Thoracic aorta (tissue), 2 donors: ENCODE data around the gene SLC15A1. TPM values are rescaled to one million over a fixed set of nuclear protein-coding genes. Genes with fewer than 3 reads are reported as not detected.

Source experiments
- ATAC-seq: fragments of 150-250 bp; one replicate; pipeline ENCODE4 v1.8.0; 2017; ENCODE audit warnings: low read depth; ENCODE audit not compliant: insufficient number of reproducible peaks, low FRiP score
- DNase-seq: peaks from one replicate; pipeline ENCODE4 v3.0.0-alpha.2; 2020; ENCODE audit warnings: low spot score
- H3K27ac ChIP-seq, 2 donors: fragments of 200-600 bp; sonication (generic); 1 replicate in 1 of 2; 2 replicates in 1 of 2; pipeline ENCODE4 v1.5.1; 2016; ENCODE audit warnings: mild to moderate bottlenecking in 2 of 2, moderate library complexity in 2 of 2
- H3K27me3 ChIP-seq: fragments of 200-600 bp; sonication (generic); replicated peaks from 2 replicates; pipeline ENCODE4 v1.6.0; 2016; ENCODE audit warnings: mild to moderate bottlenecking; ENCODE audit not compliant: insufficient read depth
- H3K36me3 ChIP-seq: fragments of 200-600 bp; sonication (generic); one replicate; pipeline ENCODE4 v1.5.1; 2016
- H3K4me1 ChIP-seq, 2 donors: fragments of 200-600 bp; sonication (generic); 1 replicate in 1 of 2; 2 replicates in 1 of 2; pipeline versions ENCODE4 v1.5.1 to v1.6.0; 2016; ENCODE audit warnings: low read depth in 2 of 2, mild to moderate bottlenecking in 1 of 2; ENCODE audit not compliant: control insufficient read depth in 1 of 2
- H3K4me3 ChIP-seq: fragments of 200-600 bp; sonication (generic); 2 replicates; pipeline ENCODE4 v1.5.1; 2016; ENCODE audit warnings: mild to moderate bottlenecking
- H3K9me3 ChIP-seq: fragments of 200-600 bp; sonication (generic); 2 replicates; pipeline ENCODE4 v1.5.1; 2016
- CTCF ChIP-seq: fragments of 200-600 bp; sonication (generic); IDR thresholded peaks from one replicate; pipeline ENCODE4 v1.5.1; 2019; ENCODE audit warnings: antibody characterized with exemption
- total RNA-seq, 2 donors: library from RNA; depleted of rRNA; stranded (reverse); fragments of >200 nt; gene quantifications; one replicate each; pipeline versions ENCODE4 v1.1.0 to v1.2.3, GENCODE V29; 2016

SLC15A1 gene
- total RNA-seq, 2 donors from 2014 or later: not detected

- Histone ChIP-seq H3K4me1 (no peaks in the 10 kb centered on the region), H3K4me3 (no peak overlapping the region), H3K27ac (no peak overlapping the region), H3K9me3 (no peaks in the 10 kb centered on the region), H3K36me3 (no peaks in the 10 kb centered on the region), H3K27me3 (no peaks in the 10 kb centered on the region)
- no peak for DNase-seq
- no peak for TF ChIP-seq CTCF
- ATAC-seq: no peak
These were observed 86.9 kb downstream of the SLC15A1 start for GRCh38 chr13:98665638-98665995.

GRCh38 chr13:98664924-98665637 is 87.4 kb downstream of the SLC15A1 start:
- ATAC-seq (no peak), DNase-seq (no peak)
- Histone ChIP-seq H3K36me3 (no peaks in the 10 kb centered on the region), H3K4me3 (no peak overlapping the region), H3K4me1 (no peaks in the 10 kb centered on the region), H3K27ac (no peak overlapping the region), H3K9me3 (no peaks in the 10 kb centered on the region), H3K27me3 (no peaks in the 10 kb centered on the region)
- no peak for TF ChIP-seq CTCF

DNA sequence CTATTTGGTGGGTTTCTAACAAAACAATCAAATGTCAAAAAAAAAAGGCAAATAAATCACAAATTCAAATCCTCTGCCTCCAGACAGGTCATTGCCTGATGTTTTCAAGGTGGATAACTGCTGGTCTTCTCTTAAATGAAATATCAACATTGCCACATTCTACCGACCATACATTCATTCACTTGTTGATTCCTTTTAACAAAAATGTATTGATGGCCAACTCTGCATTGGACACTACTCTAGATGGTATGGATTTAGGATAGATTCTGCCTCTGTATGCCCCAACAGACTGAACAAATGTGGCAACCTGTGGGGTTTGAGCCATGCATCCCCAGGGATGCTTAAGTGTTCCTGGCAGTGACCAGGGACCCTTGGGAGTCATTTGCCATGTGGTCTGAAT is 88.0 kb downstream of the SLC15A1 start:
- Histone ChIP-seq H3K4me3 (no peak overlapping the region), H3K36me3 (no peaks in the 10 kb centered on the region), H3K27me3 (no peaks in the 10 kb centered on the region), H3K27ac (no peak overlapping the region), H3K4me1 (no peaks in the 10 kb centered on the region), H3K9me3 (no peaks in the 10 kb centered on the region)
- ATAC-seq (no peak), DNase-seq (no peak)
- no peak for TF ChIP-seq CTCF

DNA sequence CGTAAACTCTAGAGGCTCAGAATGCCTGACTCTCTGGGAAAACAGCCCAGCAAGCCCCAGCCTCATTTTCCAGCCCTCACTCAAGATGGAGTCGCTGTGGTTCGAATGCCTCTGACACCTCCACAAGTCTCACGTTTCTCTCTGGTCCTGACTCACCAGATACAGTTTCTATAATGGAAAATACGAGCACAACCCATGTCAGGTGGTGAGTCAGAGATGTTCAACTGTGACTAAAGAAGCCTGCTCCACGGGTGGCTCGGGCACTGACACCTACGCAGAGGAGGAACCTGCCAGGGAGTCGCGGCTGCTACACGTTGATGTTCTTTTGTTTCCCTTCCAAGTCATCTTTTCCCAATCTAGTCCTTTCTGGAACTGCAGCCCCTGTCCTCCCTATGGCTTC is 88.4 kb downstream of the SLC15A1 start:
- ATAC-seq: no peak
- Histone ChIP-seq H3K9me3 (no peaks in the 10 kb centered on the region), H3K4me3 (no peak overlapping the region), H3K27me3 (no peaks in the 10 kb centered on the region), H3K4me1 (no peaks in the 10 kb centered on the region), H3K27ac (no peak overlapping the region), H3K36me3 (no peaks in the 10 kb centered on the region)
- DNase-seq: no peak
- TF ChIP-seq CTCF: no peak

DNA sequence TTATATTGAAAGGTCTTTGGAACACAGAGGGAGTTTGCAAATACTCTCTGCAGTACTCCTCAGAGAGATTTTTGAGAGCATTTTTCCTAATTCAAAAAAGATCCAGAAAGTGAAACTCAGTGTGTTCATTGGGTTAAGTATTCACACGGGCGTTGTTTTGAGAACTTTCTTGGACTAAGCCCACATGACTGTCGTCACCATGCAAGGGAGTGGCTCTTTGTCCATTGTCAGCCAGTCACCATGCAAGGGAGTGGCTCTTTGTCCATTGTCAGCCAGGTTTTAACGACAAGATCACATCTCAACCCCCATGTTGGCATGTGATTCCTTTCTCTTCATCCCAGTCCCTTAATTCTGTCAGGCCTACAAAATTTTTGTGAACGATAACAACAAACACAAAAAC is 94.3 kb downstream of the SLC15A1 start:
- Histone ChIP-seq H3K36me3 (no peaks in the 10 kb centered on the region), H3K9me3 (no peaks in the 10 kb centered on the region), H3K4me1 (no peaks in the 10 kb centered on the region), H3K4me3 (no peak overlapping the region), H3K27me3 (no peaks in the 10 kb centered on the region), H3K27ac (no peak overlapping the region)
- DNase-seq (no peak), ATAC-seq (no peak)
- TF ChIP-seq CTCF: no peak
